ENCODE data around the gene FSTL3.
"Not testable (repeated sequence)": the region's sequence is repeated elsewhere in the genome, so short reads cannot be mapped to it uniquely, and the experiment has no call there.

FSTL3 gene

GRCh38 chr19:709196-709964 is 33.2 kb downstream of the FSTL3 start:
- no peak for DNase-seq (ENCODE audit: low spot score)

- no peak for DNase-seq (ENCODE audit: low spot score)
Observed at GRCh38 chr19:709965-710571, 33.9 kb downstream of the FSTL3 start.

- DNase-seq (ENCODE audit: low spot score): no peak
Observed at GRCh38 chr19:710767-711166, 34.6 kb downstream of the FSTL3 start.

GRCh38 chr19:711254-711653 is 35.1 kb downstream of the FSTL3 start:
- no peak for DNase-seq (ENCODE audit: low spot score)

GRCh38 chr19:715347-715746 is 39.2 kb downstream of the FSTL3 start:
- no peak for DNase-seq (ENCODE audit: low spot score)

GRCh38 chr19:718251-718951 is 42.2 kb downstream of the FSTL3 start:
- DNase-seq (ENCODE audit: low spot score): peak; percentile 54

GRCh38 chr19:718991-719512 is 42.9 kb downstream of the FSTL3 start:
- no peak for DNase-seq (ENCODE audit: low spot score)

- DNase-seq (ENCODE audit: low spot score): peak; percentile 70
Observed at GRCh38 chr19:719636-720344, 43.6 kb downstream of the FSTL3 start.

- peak; percentile 58 for DNase-seq (ENCODE audit: low spot score)
Observed at GRCh38 chr19:720345-721160, 44.4 kb downstream of the FSTL3 start.

- DNase-seq (ENCODE audit: low spot score): no peak
Observed at GRCh38 chr19:722553-723101, 46.4 kb downstream of the FSTL3 start.

- DNase-seq (ENCODE audit: low spot score): no peak
Observed at GRCh38 chr19:723247-723646, 47.1 kb downstream of the FSTL3 start.

GRCh38 chr19:723714-724113 is 47.5 kb downstream of the FSTL3 start:
- DNase-seq (ENCODE audit: low spot score): no peak

- no peak for DNase-seq (ENCODE audit: low spot score)
Observed at GRCh38 chr19:725461-726089, 49.4 kb downstream of the FSTL3 start.

- no peak for DNase-seq (ENCODE audit: low spot score)
Observed at GRCh38 chr19:726993-727956, 51.1 kb downstream of the FSTL3 start.

GRCh38 chr19:728011-728410 is 51.8 kb downstream of the FSTL3 start:
- DNase-seq (ENCODE audit: low spot score): no peak

GRCh38 chr19:729564-729963 is 53.4 kb downstream of the FSTL3 start:
- not testable (repeated sequence) for DNase-seq (ENCODE audit: low spot score)

- no peak for DNase-seq (ENCODE audit: low spot score)
Observed at GRCh38 chr19:729965-730668, 53.9 kb downstream of the FSTL3 start.

GRCh38 chr19:731000-731399 is 54.8 kb downstream of the FSTL3 start:
- DNase-seq (ENCODE audit: low spot score): no peak
